Vagina (tissue), 2 donors: ENCODE data around the gene CHMP4B. TPM values are rescaled to one million over a fixed set of nuclear protein-coding genes. Genes with fewer than 3 reads are reported as not detected.

Experiments
- DNase-seq, 2 donors: peaks; one replicate each; pipeline ENCODE4 v3.0.0-alpha.2; 2017; ENCODE audit errors: extremely low spot score in 2 of 2
- H3K27ac ChIP-seq: fragments of 200-600 bp; sonication (generic); one replicate; pipeline ENCODE4 v1.5.1; 2019
- H3K27me3 ChIP-seq: fragments of 200-600 bp; sonication (generic); one replicate; pipeline ENCODE4 v1.5.1; 2019
- H3K36me3 ChIP-seq, 2 donors: fragments of 200-600 bp; sonication (generic); one replicate each; pipeline ENCODE4 v1.5.1; 2017 to 2019
- H3K4me1 ChIP-seq: fragments of 200-600 bp; sonication (generic); one replicate; pipeline ENCODE4 v1.5.1; 2019
- H3K4me3 ChIP-seq, 2 donors: fragments of 200-600 bp; sonication (generic); 1 replicate in 1 of 2; 2 replicates in 1 of 2; pipeline ENCODE4 v1.5.1; 2016 to 2019
- H3K9me3 ChIP-seq: fragments of 200-600 bp; sonication (generic); one replicate; pipeline ENCODE4 v1.5.1; 2019
- POLR2A ChIP-seq, 2 donors: fragments of 450-650 bp; IDR thresholded peaks; one replicate each; pipeline ENCODE4 v1.6.1; 2017; ENCODE audit warnings: antibody characterized with exemption in 2 of 2, mild to moderate bottlenecking in 2 of 2, moderate library complexity in 2 of 2
- POLR2AphosphoS5 ChIP-seq, 2 donors: sonication (generic); formaldehyde crosslinking; IDR thresholded peaks; one replicate each; pipeline ENCODE4 v1.9.0; 2017; ENCODE audit warnings: antibody characterized with exemption in 2 of 2, mild to moderate bottlenecking in 2 of 2, low read depth in 1 of 2; ENCODE audit not compliant: insufficient read depth in 1 of 2
- intact Hi-C: fragments of 100-400 bp; cut with DNase I; formaldehyde crosslinking; loops from one replicate; pipeline ENCODE4 v1.15.1; 2023
- total RNA-seq: library from RNA; depleted of rRNA; stranded (reverse); fragments of >200 nt; gene quantifications from one replicate; pipeline ENCODE4 v1.2.3, GENCODE V29; 2016
- TF ChIP-seq, protein P1 (sequence below), 3 experiments: fragments of 450-650 bp in 2 of 3; fragments of 200-600 bp in 1 of 3; sonication (generic) in 1 of 3; IDR thresholded peaks; one replicate each; pipeline ENCODE4 v1.5.1; 2017 to 2019; ENCODE audit warnings: antibody characterized with exemption in 3 of 3, mild to moderate bottlenecking in 2 of 3, moderate library complexity in 2 of 3

Gene CHMP4B
- total RNA-seq, 1 donor from 2014 or later, result 95.5 TPM

DNA sequence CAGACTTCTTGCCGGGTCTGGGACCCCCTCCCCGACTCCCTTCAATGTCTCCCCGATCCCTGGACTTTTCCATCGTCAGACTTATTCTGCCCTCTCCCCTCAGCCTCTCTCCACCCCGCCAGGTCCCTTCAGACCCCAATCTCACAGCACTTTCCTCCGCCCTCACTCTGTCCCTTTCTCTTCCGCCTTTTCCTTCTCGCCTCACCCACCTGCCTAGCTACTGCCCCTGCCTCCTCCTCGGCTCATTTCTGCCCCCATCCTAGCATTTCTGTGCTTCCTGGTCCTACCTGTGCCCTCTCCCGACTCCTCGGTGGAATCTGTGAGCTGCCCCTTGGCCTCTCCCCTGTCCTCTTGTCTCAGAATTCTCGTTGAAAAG is 616 bp downstream of the CHMP4B start:
- intact Hi-C loops, result no loop called here
- peak overlapping the region; percentile 79 to 100 for H3K4me3 ChIP-seq
- H3K4me1 ChIP-seq, result peaks cover 51% of the 10 kb centered on the region

GRCh38 chr20:33812152-33812849 is 1.2 kb downstream of the CHMP4B start:
- intact Hi-C loops, result no loop called here
- peak; percentile 24 to 86 for TF ChIP-seq POLR2AphosphoS5 (IDR thresholded peaks at IDR 0.05; ENCODE audit: insufficient read depth in 1 of 2, low read depth in 1 of 2)
- TF ChIP-seq POLR2A (IDR thresholded peaks at IDR 0.05), result no peak
- TF ChIP-seq, protein P1, sequence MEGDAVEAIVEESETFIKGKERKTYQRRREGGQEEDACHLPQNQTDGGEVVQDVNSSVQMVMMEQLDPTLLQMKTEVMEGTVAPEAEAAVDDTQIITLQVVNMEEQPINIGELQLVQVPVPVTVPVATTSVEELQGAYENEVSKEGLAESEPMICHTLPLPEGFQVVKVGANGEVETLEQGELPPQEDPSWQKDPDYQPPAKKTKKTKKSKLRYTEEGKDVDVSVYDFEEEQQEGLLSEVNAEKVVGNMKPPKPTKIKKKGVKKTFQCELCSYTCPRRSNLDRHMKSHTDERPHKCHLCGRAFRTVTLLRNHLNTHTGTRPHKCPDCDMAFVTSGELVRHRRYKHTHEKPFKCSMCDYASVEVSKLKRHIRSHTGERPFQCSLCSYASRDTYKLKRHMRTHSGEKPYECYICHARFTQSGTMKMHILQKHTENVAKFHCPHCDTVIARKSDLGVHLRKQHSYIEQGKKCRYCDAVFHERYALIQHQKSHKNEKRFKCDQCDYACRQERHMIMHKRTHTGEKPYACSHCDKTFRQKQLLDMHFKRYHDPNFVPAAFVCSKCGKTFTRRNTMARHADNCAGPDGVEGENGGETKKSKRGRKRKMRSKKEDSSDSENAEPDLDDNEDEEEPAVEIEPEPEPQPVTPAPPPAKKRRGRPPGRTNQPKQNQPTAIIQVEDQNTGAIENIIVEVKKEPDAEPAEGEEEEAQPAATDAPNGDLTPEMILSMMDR (IDR thresholded peaks at IDR 0.05), result no peak
- peak overlapping the region; percentile 95 for H3K27ac ChIP-seq
- no peaks in the 10 kb centered on the region for H3K27me3 ChIP-seq
- H3K36me3 ChIP-seq, result no peaks in the 10 kb centered on the region
- H3K4me1 ChIP-seq, result peaks cover 56% of the 10 kb centered on the region
- H3K4me3 ChIP-seq, result peak overlapping the region; percentile 79 to 100
- H3K9me3 ChIP-seq, result no peaks in the 10 kb centered on the region
- DNase-seq, result no peak

More for the DNA sequence above, 616 bp downstream of the CHMP4B start:
- Histone ChIP-seq H3K27me3 (no peaks in the 10 kb centered on the region), H3K36me3 (no peaks in the 10 kb centered on the region), H3K9me3 (no peaks in the 10 kb centered on the region), H3K27ac (peak overlapping the region; percentile 95)
- no peak for DNase-seq
- TF ChIP-seq POLR2AphosphoS5 (IDR thresholded peaks at IDR 0.05; ENCODE audit: insufficient read depth in 1 of 2, low read depth in 1 of 2) (no peak), POLR2A (IDR thresholded peaks at IDR 0.05) (no peak)
- TF ChIP-seq, protein P1 (IDR thresholded peaks at IDR 0.05), result no peak

GRCh38 chr20:33812908-33813462 is 1.8 kb downstream of the CHMP4B start:
- intact Hi-C loops, result no loop called here
- Histone ChIP-seq H3K36me3 (no peaks in the 10 kb centered on the region), H3K9me3 (no peaks in the 10 kb centered on the region), H3K4me1 (peaks cover 63% of the 10 kb centered on the region), H3K27me3 (no peaks in the 10 kb centered on the region), H3K27ac (peak overlapping the region; percentile 95), H3K4me3 (peak overlapping the region; percentile 79 to 100)
- TF ChIP-seq, protein P1 (IDR thresholded peaks at IDR 0.05), result no peak
- TF ChIP-seq POLR2AphosphoS5 (IDR thresholded peaks at IDR 0.05; ENCODE audit: insufficient read depth in 1 of 2, low read depth in 1 of 2), result no peak
- no peak for TF ChIP-seq POLR2A (IDR thresholded peaks at IDR 0.05)
- DNase-seq, result no peak

- DNase-seq, result no peak
- intact Hi-C loops, result no loop called here
- Histone ChIP-seq H3K36me3 (no peaks in the 10 kb centered on the region), H3K27me3 (no peaks in the 10 kb centered on the region), H3K9me3 (no peaks in the 10 kb centered on the region), H3K4me3 (no peak overlapping the region), H3K27ac (no peak overlapping the region), H3K4me1 (peaks cover 76% of the 10 kb centered on the region)
- TF ChIP-seq, protein P1 (IDR thresholded peaks at IDR 0.05), result no peak
- TF ChIP-seq POLR2AphosphoS5 (IDR thresholded peaks at IDR 0.05; ENCODE audit: insufficient read depth in 1 of 2, low read depth in 1 of 2) (no peak), POLR2A (IDR thresholded peaks at IDR 0.05) (no peak)
These were observed 3.1 kb downstream of the CHMP4B start for GRCh38 chr20:33814238-33814712.

GRCh38 chr20:33815671-33816070 is 4.5 kb downstream of the CHMP4B start:
- H3K27ac ChIP-seq, result no peak overlapping the region
- intact Hi-C loops, result no loop called here
- H3K4me3 ChIP-seq, result no peak overlapping the region
- H3K36me3 ChIP-seq, result no peaks in the 10 kb centered on the region
- H3K27me3 ChIP-seq, result no peaks in the 10 kb centered on the region
- H3K4me1 ChIP-seq, result peaks cover 89% of the 10 kb centered on the region
- no peak for DNase-seq
- no peaks in the 10 kb centered on the region for H3K9me3 ChIP-seq
- TF ChIP-seq, protein P1 (IDR thresholded peaks at IDR 0.05), result no peak
- TF ChIP-seq POLR2AphosphoS5 (IDR thresholded peaks at IDR 0.05; ENCODE audit: insufficient read depth in 1 of 2, low read depth in 1 of 2) (no peak), POLR2A (IDR thresholded peaks at IDR 0.05) (no peak)
